Measurements from ENCODE around the gene SLC24A2.

DNA sequence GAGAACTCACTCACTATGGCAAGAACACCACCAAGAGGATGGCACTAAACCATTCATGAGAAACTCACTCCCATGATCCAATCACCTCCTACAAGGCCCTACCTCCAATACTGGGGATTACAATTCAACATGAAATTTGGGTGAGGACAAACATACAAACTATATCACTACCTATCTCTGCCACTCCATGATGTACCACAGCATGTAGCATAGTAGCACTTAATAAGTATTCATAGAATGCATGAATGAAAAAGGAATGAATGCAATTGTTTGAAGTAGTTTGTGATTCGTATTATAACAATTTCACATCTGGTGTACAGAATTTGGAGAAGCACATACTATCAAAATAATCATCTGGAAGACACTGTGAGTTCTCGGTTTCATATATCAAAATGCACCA, 27.9 kb upstream of the SLC24A2 start:
- TF ChIP-seq CTCF (IDR thresholded peaks at IDR 0.05) (no peak), POLR2A (IDR thresholded peaks at IDR 0.05) (no peak)

All from uterus (tissue), 2 donors.